RPMI8226 (cell line): Measurements from ENCODE around the gene MRPS10.
A peak's percentile ranks its signal among the peaks of the same experiment; 100 is the strongest.
"Not testable (repeated sequence)": the region's sequence is repeated elsewhere in the genome, so short reads cannot be mapped to it uniquely, and the experiment has no call there.

ENCODE experiments used
- DNase-seq: peaks from one replicate; pipeline ENCODE4 v3.0.0-alpha.2; 2015

Gene MRPS10

GRCh38 chr6:42171813-42172581, 45.7 kb downstream of the MRPS10 start:
- no peak for DNase-seq

GRCh38 chr6:42169780-42170179, 47.9 kb downstream of the MRPS10 start:
- not testable (repeated sequence) for DNase-seq

- no peak for DNase-seq
Measured at GRCh38 chr6:42168650-42169049, 49.0 kb downstream of the MRPS10 start.

- peak; percentile 77 for DNase-seq
Measured at GRCh38 chr6:42166444-42167141, 51.1 kb downstream of the MRPS10 start.

- no peak for DNase-seq
Measured at GRCh38 chr6:42165016-42165415, 52.6 kb downstream of the MRPS10 start.

- no peak for DNase-seq
Measured at GRCh38 chr6:42163981-42164380, 53.7 kb downstream of the MRPS10 start.

GRCh38 chr6:42162812-42163211, 54.8 kb downstream of the MRPS10 start:
- DNase-seq, result no peak

GRCh38 chr6:42162384-42162783, 55.3 kb downstream of the MRPS10 start:
- DNase-seq, result no peak

GRCh38 chr6:42159431-42160024, 58.1 kb downstream of the MRPS10 start:
- no peak for DNase-seq

GRCh38 chr6:42158631-42159030, 59.0 kb downstream of the MRPS10 start:
- no peak for DNase-seq

- DNase-seq, result no peak
Measured at GRCh38 chr6:42158011-42158410, 59.6 kb downstream of the MRPS10 start.
